ENCODE measurements around the gene GID4. TPM values are rescaled to one million over a fixed set of nuclear protein-coding genes. Genes with fewer than 3 reads are reported as not detected.

The GID4 gene
- total and polyA plus RNA-seq, 2 of the 4 experiments (the other 2 are of a cell fraction): 3.9 to 5.6 TPM

DNA sequence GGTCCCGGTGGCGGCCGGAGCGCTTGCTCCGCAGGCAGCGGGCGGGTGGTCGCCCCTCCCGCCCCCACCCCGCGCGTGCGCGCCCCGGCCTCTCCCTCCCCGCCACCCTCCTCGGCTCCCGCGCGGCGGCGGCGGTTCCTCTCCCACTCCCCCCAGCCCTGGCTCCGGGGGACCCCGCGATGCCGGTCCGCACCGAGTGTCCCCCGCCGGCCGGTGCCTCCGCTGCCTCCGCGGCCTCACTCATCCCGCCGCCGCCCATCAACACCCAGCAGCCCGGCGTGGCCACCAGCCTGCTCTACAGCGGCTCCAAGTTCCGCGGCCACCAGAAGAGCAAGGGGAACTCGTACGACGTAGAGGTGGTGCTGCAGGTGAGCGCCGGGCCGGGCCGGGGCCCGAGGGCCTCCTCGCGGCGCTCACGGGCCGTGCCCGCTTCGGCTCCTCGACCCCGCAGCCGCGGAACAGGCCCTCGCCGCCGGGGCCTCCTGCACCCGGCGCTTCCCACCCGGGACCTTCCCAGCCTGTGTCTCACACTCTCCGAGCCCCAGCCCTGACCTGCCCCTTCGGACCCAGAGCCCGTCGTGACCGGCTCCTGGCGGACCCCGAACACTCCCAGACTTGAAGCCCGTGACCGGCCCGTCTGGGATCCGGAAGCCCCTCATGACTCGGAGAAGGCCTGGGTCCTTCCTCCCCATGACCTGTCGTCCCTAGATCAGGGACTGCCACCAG, 490 bp downstream of the GID4 start:
- Histone ChIP-seq H3K9me3 (ENCODE audit: control insufficient read depth, insufficient read depth, low read length) (no peaks in the 10 kb centered on the region), H4K91ac (ENCODE audit: insufficient read depth, low read depth, low read length) (no peak overlapping the region), H2AK9ac (replicated peaks; ENCODE audit: low read depth, low read length, poor library complexity) (peak overlapping the region; percentile 93), H3K14ac (replicated peaks; ENCODE audit: low read depth, low read length) (peak overlapping the region; percentile 50), H3K4me2 (ENCODE audit: low read depth, low read length) (peak overlapping the region; percentile 99), H3K23ac (ENCODE audit: low read depth, low read length) (peak overlapping the region; percentile 49), H2BK5ac (ENCODE audit: low read depth, low read length, poor library complexity, severe bottlenecking) (peak overlapping the region; percentile 72), H3K56ac (ENCODE audit: extremely low read depth, insufficient read depth, low read length) (peak overlapping the region; percentile 48), H3K4me3 (ENCODE audit: insufficient read depth, low read depth, low read length) (peak overlapping the region; percentile 66), H2BK15ac (ENCODE audit: low read depth, low read length) (no peak overlapping the region), H3K27ac (ENCODE audit: insufficient read depth, low read length) (peak overlapping the region; percentile 59), H3K9me1 (ENCODE audit: insufficient read depth, low read length) (peaks cover 7% of the 10 kb centered on the region), H4K8ac (ENCODE audit: low read depth in 2 of 2, low read length in 2 of 2) (peak overlapping the region in 1 of 2 experiments; percentile 66; a peak in 3 of 4 replicates), H4K20me1 (ENCODE audit: insufficient read depth, low read length) (peaks cover 11% of the 10 kb centered on the region; the same call in 1 of the 2 replicates), H2BK20ac (ENCODE audit: low read depth, low read length) (no peak overlapping the region), H4K5ac (ENCODE audit: low read depth, low read length) (peak overlapping the region; percentile 33; the same call in 1 of the 2 replicates), H3K18ac (ENCODE audit: low read depth, low read length) (peak overlapping the region; percentile 33; the same call in 1 of the 2 replicates), H3K79me1 (ENCODE audit: low read depth in 1 of 2, low read length in 2 of 2) (peaks cover 42 to 60% of the 10 kb centered on the region in 2 experiments), H3K4ac (ENCODE audit: low read depth, low read length) (peak overlapping the region; percentile 61), H3K27me3 (ENCODE audit: control insufficient read depth, insufficient read depth, low read length) (no peaks in the 10 kb centered on the region), H3K9ac (ENCODE audit: low read depth, low read length) (peak overlapping the region; percentile 61), H3K36me3 (ENCODE audit: control insufficient read depth, insufficient read depth, low read length) (no peaks in the 10 kb centered on the region), H3K4me1 (ENCODE audit: control insufficient read depth, insufficient read depth, low read length) (peaks cover 14% of the 10 kb centered on the region), H2AFZ (replicated peaks; ENCODE audit: low read length, poor library complexity) (peak overlapping the region; percentile 98), H2BK120ac (ENCODE audit: low read depth, low read length) (peak overlapping the region; percentile 39; the same call in 1 of the 2 replicates), H2AK5ac (ENCODE audit: low read depth, low read length) (peak overlapping the region; percentile 69)
- DNase-seq (no peak), ATAC-seq (ENCODE audit: low read depth) (peak; percentile 38)
- in situ Hi-C loops (cut with MboI; ENCODE audit: low sequenced_read_pairs) (loop anchor here (10.0 kb wide), 1 partner anchor 355 kb away; the partner anchor contains the start of gene RAI1), intact Hi-C loops (cut with micrococcal nuclease) (loop anchor here (10.0 kb wide), 1 partner anchor 685 kb away; no protein-coding TSS in a partner anchor), dilution Hi-C loops (cut with HindIII; ENCODE audit: low sequenced_read_pairs, unreplicated experiment) (no loop called here)
- no TSS peak for BruUV-seq (replicated peaks)
- CTCF ChIA-PET: no interaction called here
- TF ChIP-seq RFX5 (IDR thresholded peaks at IDR 0.05; ENCODE audit: low read depth, low read length) (no peak), RCOR1 (IDR thresholded peaks at IDR 0.05; ENCODE audit: insufficient replicate concordance, low read length) (no peak), BHLHE40 (IDR thresholded peaks at IDR 0.05; ENCODE audit: low read depth, low read length) (no peak), MXI1 (IDR thresholded peaks at IDR 0.05; ENCODE audit: borderline replicate concordance, low read depth, low read length) (no peak), FOS (IDR thresholded peaks at IDR 0.05; ENCODE audit: low read depth, low read length) (no peak), CHD1 (IDR thresholded peaks at IDR 0.05; ENCODE audit: low read depth, low read length) (no peak; the same call in 1 of the 2 replicates), NFE2L2 (IDR thresholded peaks at IDR 0.05; ENCODE audit: low read depth, low read length) (no peak), CEBPB (IDR thresholded peaks at IDR 0.05; ENCODE audit: low read depth, low read length) (no peak), RAD21 (IDR thresholded peaks at IDR 0.05; ENCODE audit: low read length) (no peak)
- TF ChIP-seq, protein P1, sequence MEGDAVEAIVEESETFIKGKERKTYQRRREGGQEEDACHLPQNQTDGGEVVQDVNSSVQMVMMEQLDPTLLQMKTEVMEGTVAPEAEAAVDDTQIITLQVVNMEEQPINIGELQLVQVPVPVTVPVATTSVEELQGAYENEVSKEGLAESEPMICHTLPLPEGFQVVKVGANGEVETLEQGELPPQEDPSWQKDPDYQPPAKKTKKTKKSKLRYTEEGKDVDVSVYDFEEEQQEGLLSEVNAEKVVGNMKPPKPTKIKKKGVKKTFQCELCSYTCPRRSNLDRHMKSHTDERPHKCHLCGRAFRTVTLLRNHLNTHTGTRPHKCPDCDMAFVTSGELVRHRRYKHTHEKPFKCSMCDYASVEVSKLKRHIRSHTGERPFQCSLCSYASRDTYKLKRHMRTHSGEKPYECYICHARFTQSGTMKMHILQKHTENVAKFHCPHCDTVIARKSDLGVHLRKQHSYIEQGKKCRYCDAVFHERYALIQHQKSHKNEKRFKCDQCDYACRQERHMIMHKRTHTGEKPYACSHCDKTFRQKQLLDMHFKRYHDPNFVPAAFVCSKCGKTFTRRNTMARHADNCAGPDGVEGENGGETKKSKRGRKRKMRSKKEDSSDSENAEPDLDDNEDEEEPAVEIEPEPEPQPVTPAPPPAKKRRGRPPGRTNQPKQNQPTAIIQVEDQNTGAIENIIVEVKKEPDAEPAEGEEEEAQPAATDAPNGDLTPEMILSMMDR (conservative IDR thresholded peaks at IDR 0.05; ENCODE audit: low read depth, low read length): no peak
- TF ChIP-seq, protein P2, sequence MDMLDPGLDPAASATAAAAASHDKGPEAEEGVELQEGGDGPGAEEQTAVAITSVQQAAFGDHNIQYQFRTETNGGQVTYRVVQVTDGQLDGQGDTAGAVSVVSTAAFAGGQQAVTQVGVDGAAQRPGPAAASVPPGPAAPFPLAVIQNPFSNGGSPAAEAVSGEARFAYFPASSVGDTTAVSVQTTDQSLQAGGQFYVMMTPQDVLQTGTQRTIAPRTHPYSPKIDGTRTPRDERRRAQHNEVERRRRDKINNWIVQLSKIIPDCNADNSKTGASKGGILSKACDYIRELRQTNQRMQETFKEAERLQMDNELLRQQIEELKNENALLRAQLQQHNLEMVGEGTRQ (IDR thresholded peaks at IDR 0.05; ENCODE audit: low read depth, low read length): no peak
- POLR2A ChIA-PET (ENCODE audit: unreplicated experiment): no interaction called here
- 0% methylated on average over 46 of the region's 81 CpGs; no CpG with 5 or more reads in 1 of the 2 experiments for WGBS, 2 experiments (ENCODE audit: extremely low coverage in 2 of 2, insufficient read length in 1 of 2)

All from IMR-90 (cell line).